IPS DF 4.7 (cell line): ENCODE data around the gene MDM2.
"Not testable (repeated sequence)": the region's sequence is repeated elsewhere in the genome, so short reads cannot be mapped to it uniquely, and the experiment has no call there.

Source experiments
- DNase-seq: peaks from one replicate; pipeline ENCODE4 v3.0.0-alpha.2; 2013; ENCODE audit warnings: low spot score; ENCODE audit errors: extremely low read depth

Gene MDM2

GRCh38 chr12:68825569-68826217, 17.7 kb downstream of the MDM2 start:
- DNase-seq = no peak

DNA sequence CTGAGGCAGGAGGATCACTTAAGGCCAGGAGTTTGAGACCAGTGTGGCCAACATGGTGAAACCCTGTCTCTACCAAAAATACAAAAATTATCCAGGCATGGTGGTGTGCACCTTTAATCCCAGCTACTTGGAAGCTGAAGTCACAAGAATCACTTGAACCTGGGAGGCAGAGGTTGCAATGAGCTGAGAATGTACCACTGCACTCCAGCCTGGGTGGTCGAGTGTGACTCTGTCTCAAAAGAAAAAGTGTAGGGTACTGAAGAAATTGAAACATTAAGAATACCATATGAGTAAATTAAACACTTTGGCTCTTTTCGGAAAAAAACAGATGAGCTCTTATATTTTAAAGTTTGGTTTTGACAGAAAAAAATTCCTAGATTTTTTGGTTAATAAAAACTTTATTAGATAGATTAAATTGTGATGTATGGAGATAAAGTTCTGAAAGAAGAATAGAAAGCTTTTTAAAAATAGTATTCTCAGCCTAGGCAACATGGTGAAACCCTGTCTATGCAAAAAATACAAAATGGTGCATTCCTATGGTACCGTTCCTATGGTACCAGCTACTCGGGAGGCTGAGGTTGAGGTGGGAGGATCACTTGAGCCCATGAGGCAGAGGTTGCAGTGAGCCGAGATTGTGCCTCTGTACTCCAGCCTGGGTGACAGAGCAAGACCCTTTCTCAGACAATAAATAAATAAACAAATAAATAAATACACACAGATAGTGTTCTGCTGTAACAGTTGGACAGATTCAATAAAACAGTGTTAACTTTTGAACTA, 20.1 kb downstream of the MDM2 start:
- no peak for DNase-seq

DNA sequence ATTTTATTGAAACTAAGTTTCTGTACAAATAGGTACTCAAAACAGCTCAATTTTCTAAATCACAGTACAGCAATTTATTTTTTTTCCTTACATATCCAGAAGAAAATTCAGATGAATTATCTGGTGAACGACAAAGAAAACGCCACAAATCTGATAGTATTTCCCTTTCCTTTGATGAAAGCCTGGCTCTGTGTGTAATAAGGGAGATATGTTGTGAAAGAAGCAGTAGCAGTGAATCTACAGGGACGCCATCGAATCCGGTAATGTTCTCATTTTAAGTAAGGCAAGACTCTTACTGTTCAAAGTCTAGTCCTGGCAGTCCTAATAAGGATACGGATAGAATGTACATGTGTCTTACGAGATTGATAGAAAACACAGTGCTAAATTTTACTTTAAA, 20.7 kb downstream of the MDM2 start:
- no peak for DNase-seq

- no peak for DNase-seq
These were observed 23.3 kb downstream of the MDM2 start for GRCh38 chr12:68831272-68831671.

GRCh38 chr12:68831751-68832503, 23.9 kb downstream of the MDM2 start:
- DNase-seq = no peak

DNA sequence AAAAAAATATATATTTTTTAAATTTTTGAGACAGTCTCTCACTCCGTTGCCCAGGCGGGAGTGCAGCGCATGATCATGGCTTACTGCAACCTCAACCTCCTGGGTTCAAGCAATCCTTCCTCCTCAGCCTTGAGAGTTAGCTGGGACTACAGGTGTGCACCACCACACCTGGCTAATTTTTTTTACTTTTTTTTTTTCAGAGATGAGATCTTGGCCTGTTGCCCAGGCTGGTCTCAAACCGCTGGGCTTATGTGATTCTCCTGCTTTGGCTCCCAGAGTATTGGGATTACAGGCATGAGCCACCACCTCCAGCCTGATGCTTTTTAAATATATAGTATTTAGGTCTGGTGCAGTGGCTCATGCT, 24.5 kb downstream of the MDM2 start:
- DNase-seq = no peak

DNA sequence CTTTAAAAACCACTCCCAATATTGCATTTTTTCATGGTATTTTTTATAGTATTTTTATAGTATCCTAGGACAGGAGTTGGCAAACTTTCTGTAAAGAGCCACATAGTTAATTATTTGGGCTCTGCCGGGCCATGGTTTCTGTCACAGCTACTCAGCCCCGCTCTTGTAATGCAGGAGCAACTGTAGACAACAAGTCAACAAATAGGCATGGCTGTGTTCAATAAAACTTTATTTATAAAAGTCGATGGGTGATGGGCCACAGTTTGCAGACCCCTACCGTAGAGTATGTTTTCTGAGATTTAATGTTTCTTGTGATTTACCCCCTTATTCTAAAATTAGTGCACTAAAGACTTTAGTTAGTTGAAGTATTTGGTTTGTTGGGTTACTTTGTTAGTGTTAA, 25.5 kb downstream of the MDM2 start:
- no peak for DNase-seq

DNA sequence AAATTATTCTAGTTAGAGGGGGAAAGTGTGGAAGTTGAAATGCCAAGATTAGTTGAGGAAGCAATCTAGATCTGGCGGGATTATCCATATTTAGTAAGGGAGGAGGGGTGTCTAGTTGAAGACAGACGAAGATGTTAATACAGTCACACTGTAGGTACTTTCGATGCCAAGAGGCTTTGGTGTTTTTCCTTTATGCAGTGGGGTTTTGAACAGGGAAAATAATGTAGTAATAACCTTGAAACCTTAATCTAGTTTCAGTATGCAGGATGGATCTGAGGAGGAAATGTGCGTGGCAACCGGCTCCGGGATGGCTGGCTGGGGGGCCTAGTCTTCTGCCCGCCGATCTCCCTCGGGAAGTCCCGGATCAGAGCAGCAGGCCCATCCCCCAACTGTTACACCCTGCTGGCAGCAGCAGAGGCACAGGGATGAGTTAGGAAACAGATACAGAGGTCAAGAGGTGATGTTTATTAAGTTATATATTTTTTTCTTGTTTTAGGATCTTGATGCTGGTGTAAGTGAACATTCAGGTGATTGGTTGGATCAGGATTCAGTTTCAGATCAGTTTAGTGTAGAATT, 27.4 kb downstream of the MDM2 start:
- DNase-seq = no peak

DNA sequence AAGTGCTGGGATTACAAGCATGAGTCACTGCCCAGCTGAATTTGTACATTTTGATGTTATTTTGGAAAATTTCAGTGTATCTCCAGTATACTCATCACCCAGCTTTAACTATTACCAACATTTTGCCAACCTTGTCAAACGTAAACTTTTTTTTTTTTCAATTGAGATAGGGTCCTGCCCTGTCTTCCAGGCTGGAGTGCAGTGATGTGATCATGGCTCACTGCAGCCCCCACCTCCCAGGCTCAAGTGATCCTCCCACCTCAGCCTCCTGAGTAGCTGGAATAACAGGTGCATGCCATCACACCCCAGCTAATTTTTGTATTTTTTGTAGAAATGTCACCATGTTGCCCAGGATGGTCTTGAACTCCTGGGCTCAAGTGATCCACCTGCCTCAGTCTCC, 29.2 kb downstream of the MDM2 start:
- no peak for DNase-seq

GRCh38 chr12:68838046-68838886, 30.3 kb downstream of the MDM2 start:
- DNase-seq = no peak

- no peak for DNase-seq
These were observed 31.5 kb downstream of the MDM2 start for GRCh38 chr12:68839183-68840147.

DNA sequence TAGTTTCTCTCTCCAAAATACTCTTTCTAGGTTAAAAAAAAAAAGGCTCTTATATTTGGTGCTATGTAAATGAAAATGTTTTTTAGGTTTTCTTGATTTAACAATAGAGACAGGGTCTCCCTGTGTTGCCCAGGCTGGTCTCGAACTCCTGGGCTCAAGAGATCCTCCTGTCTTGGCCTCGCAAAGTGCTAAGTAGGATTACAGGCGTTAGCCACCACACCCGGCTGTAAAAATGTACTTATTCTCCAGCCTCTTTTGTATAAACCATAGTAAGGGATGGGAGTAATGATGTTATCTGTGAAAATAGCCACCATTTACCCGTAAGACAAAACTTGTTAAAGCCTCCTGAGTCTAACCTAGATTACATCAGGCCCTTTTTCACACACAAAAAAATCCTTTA, 33.2 kb downstream of the MDM2 start:
- not testable (repeated sequence) for DNase-seq

DNA sequence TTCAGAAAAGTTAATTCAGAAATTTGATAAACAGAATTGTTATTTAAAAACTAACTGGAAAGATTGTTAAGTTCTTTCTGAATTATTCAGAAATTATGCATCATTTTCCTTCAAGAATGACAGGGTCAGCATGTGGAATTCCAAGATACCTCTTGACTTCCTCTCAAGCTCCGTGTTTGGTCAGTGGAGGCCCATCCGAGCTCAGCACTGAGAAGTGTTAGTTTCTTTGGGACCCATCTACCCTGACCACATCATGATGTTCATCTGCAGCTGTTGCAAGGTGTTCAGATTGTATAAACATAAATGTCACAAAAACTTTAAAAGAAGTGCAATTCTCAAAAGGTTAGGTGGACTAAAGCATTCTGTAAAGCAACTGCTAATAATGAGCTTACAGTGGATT, 33.7 kb downstream of the MDM2 start:
- DNase-seq = no peak

GRCh38 chr12:68842123-68842522, 34.1 kb downstream of the MDM2 start:
- no peak for DNase-seq

DNA sequence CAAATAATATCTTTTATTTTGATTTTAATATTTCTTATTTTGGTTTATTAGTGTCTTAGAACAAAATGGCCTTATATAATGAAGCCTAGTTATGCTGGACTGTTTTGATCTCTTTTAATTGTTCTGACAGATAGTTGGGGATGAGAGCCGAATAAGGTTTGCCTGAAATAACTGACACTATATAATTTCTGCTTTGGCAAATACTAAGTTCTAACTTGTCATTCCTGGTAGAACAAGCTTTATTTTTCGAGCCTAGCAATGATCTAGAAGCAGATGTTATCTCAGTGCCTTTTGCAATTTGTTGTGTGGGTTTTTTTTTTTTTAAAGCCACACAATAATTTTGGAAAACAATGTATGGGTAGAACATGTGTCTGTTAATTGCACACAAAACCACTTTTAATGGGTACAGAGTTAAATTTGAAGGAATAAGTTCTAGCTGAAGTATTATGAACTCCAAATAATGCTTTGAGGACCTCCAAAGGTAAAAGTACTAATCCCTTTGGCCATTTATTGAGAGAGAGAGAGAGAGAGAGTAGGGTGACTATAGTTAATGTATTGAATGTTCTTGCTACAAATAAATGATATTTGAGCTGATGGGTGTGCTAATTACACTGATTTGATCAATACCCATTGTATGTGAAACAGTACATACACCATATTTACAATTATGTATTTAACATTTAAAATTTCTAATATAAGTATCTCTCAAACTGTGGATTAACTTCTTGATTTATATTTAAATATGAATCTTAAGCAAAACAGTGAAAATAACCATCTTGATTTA, 35.0 kb downstream of the MDM2 start:
- DNase-seq = no peak

DNA sequence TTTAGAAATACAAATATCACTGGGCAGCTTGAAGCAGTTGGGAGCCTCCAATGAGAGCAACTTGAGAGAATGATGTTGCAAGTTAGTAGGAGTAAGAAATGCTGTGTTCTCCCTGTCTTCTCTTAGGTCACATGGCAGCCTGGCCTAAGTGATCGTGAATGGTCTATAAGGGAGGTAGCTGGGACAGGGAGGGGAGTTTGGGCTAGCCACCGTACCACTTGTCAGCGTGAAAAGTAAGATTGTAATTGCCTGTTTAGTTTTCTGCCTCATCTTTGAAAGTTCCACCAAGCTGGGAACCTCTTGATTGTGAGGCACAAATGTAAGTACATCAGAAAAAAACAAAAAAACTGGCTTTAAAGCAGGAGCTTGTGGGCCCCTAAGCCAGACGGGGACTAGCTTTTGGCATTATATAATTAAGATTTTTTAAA, 36.4 kb downstream of the MDM2 start:
- DNase-seq = no peak

- no peak for DNase-seq
These were observed 37.1 kb downstream of the MDM2 start for GRCh38 chr12:68844788-68845695.

GRCh38 chr12:68846811-68847210, 38.8 kb downstream of the MDM2 start:
- no peak for DNase-seq
